Endothelial cell of umbilical vein (primary cell): ENCODE measurements around the gene RYR2. TPM values are rescaled to one million over a fixed set of nuclear protein-coding genes. Genes with fewer than 3 reads are reported as not detected.

ENCODE experiments used
- BruUV-seq: library from RNA; stranded (reverse); fragments of 400-500 nt; replicated peaks from 2 replicates; lab custom pipeline; 2021; lab: Mats Ljungman, UMichigan
- CTCF ChIA-PET: fragments of 300-600, 350-600 bp; sonication (Branson Sonifier 250); formaldehyde crosslinking; loops from one replicate; lab custom pipeline; 2021; ENCODE audit warnings: antibody characterized with exemption, inconsistent platforms; lab: Charles Lee
- POLR2A ChIA-PET: fragments of 300-600, 350-600 bp; sonication (Branson Sonifier 250); formaldehyde crosslinking; loops from one replicate; lab custom pipeline; 2021; ENCODE audit warnings: antibody characterized with exemption, inconsistent platforms; lab: Charles Lee
- DNase-seq: peaks from one replicate; pipeline ENCODE4 v3.0.0-alpha.2; 2011; ENCODE audit warnings: low read depth, low spot score
- FAIRE-seq: peaks from 2 replicates; lab custom pipeline; 2011; peaks lifted over from hg19 to GRCh38; lab: Jason Lieb, UNC
- H2AFZ ChIP-seq: 2 replicates; pipeline ENCODE4 v1.6.0; 2012; ENCODE audit warnings: low read depth, low read length, control low read depth, inconsistent platforms
- H3K27ac ChIP-seq: 2 replicates; pipeline ENCODE4 v1.5.1; 2011; ENCODE audit warnings: low read depth, mild to moderate bottlenecking, control low read depth, low read length, moderate library complexity; ENCODE audit not compliant: insufficient read depth
- H3K27me3 ChIP-seq, 2 experiments: 2 replicates each; pipeline versions ENCODE4 v1.6.0 to v1.6.1; 2011; ENCODE audit warnings: low read length in 2 of 2, mixed read lengths in 1 of 2; ENCODE audit not compliant: control insufficient read depth in 2 of 2, insufficient read depth in 2 of 2
- H3K36me3 ChIP-seq, 2 experiments: 2 replicates in 1 of 2; 3 replicates in 1 of 2; pipeline ENCODE4 v1.5.1; 2011; ENCODE audit warnings: low read length in 2 of 2, mild to moderate bottlenecking in 1 of 2, moderate library complexity in 1 of 2; ENCODE audit not compliant: control insufficient read depth in 2 of 2, insufficient read depth in 2 of 2; ENCODE audit errors: extremely low read depth in 1 of 2
- H3K4me1 ChIP-seq: 3 replicates; pipeline ENCODE4 v1.5.1; 2011; ENCODE audit warnings: mild to moderate bottlenecking, low read length; ENCODE audit not compliant: control insufficient read depth, insufficient read depth; ENCODE audit errors: extremely low read depth
- H3K4me2 ChIP-seq: 2 replicates; pipeline ENCODE4 v1.6.1; 2011; ENCODE audit warnings: low read length, control low read depth, mixed read lengths; ENCODE audit not compliant: insufficient read depth
- H3K4me3 ChIP-seq, 3 experiments: fragments of 200-600 bp in 1 of 3; sonication (generic), shearing (Covaris generic) in 1 of 3; replicated peaks in 1 of 3; 2 replicates each; pipeline ENCODE4 v1.5.1; 2011 to 2016; ENCODE audit warnings: control low read depth in 3 of 3, low read length in 3 of 3, mild to moderate bottlenecking in 2 of 3, inconsistent platforms in 1 of 3, low read depth in 1 of 3, moderate library complexity in 1 of 3; ENCODE audit not compliant: insufficient read depth in 1 of 3
- H3K79me2 ChIP-seq: 2 replicates; pipeline ENCODE4 v1.6.0; 2012; ENCODE audit warnings: low read length, inconsistent platforms; ENCODE audit not compliant: control insufficient read depth, insufficient read depth
- H3K9ac ChIP-seq: replicated peaks from 2 replicates; pipeline ENCODE3; 2011; ENCODE audit warnings: low read length, control low read depth; ENCODE audit not compliant: insufficient read depth; ENCODE audit errors: extremely low read depth
- H3K9me1 ChIP-seq: replicated peaks from 3 replicates; pipeline ENCODE4 v1.6.0; 2011; ENCODE audit warnings: mild to moderate bottlenecking, low read length; ENCODE audit not compliant: control insufficient read depth, insufficient read depth; ENCODE audit errors: extremely low read depth
- H3K9me3 ChIP-seq: replicated peaks from 2 replicates; pipeline ENCODE4 v1.5.1; 2012; ENCODE audit warnings: low read length, inconsistent platforms; ENCODE audit not compliant: control insufficient read depth, insufficient read depth
- H4K20me1 ChIP-seq: replicated peaks from 2 replicates; pipeline ENCODE3; 2011; ENCODE audit warnings: mild to moderate bottlenecking, low read length; ENCODE audit not compliant: control insufficient read depth, insufficient read depth; ENCODE audit errors: extremely low read depth
- CTCF ChIP-seq, 2 donors: IDR thresholded peaks; 1 replicate in 1 of 2; 2 replicates in 1 of 2; pipeline ENCODE4 v1.5.1; 2011; ENCODE audit warnings: low read length in 2 of 2, mild to moderate bottlenecking in 2 of 2, moderate library complexity in 2 of 2, control low read depth in 1 of 2, inconsistent platforms in 1 of 2, low read depth in 1 of 2; ENCODE audit not compliant: insufficient read depth in 1 of 2; ENCODE audit errors: extremely low read depth in 1 of 2
- EZH2 ChIP-seq: IDR thresholded peaks from 2 replicates; pipeline ENCODE4 v1.6.1; 2012; ENCODE audit warnings: borderline replicate concordance, low read depth, mild to moderate bottlenecking, moderate library complexity, low read length, inconsistent platforms; ENCODE audit not compliant: severe bottlenecking
- FOS ChIP-seq: IDR thresholded peaks from 2 replicates; pipeline ENCODE4 v1.6.1; 2011; ENCODE audit warnings: mild to moderate bottlenecking, low read length, moderate library complexity, borderline replicate concordance; ENCODE audit not compliant: insufficient read depth
- GATA2 ChIP-seq: IDR thresholded peaks from 2 replicates; pipeline ENCODE4 v1.7.0; 2011; ENCODE audit warnings: low read depth, mild to moderate bottlenecking, moderate library complexity, mixed read lengths, low read length; ENCODE audit not compliant: insufficient read length, insufficient read depth
- JUN ChIP-seq: IDR thresholded peaks from 2 replicates; pipeline ENCODE4 v1.6.1; 2011; ENCODE audit warnings: borderline replicate concordance, low read depth; ENCODE audit not compliant: insufficient read length, insufficient read depth
- MAX ChIP-seq: IDR thresholded peaks from 2 replicates; pipeline ENCODE4 v1.6.1; 2011; ENCODE audit not compliant: insufficient read depth, insufficient read length
- MYC ChIP-seq: IDR thresholded peaks from one replicate; pipeline ENCODE4 v1.6.1; 2011; ENCODE audit warnings: mild to moderate bottlenecking, low read depth, low read length
- POLR2A ChIP-seq: IDR thresholded peaks from 2 replicates; pipeline ENCODE4 v1.6.1; 2012; ENCODE audit warnings: low read depth, mild to moderate bottlenecking, control low read depth, low read length
- POLR2AphosphoS5 ChIP-seq: IDR thresholded peaks from 2 replicates; pipeline ENCODE4 v1.6.1; 2012; ENCODE audit warnings: low read depth, mild to moderate bottlenecking, control low read depth, low read length, moderate library complexity; ENCODE audit not compliant: insufficient read depth
- dilution Hi-C: fragments of 300-500 bp; cut with MboI; formaldehyde crosslinking; loops from one replicate; pipeline ENCODE4 v1.15.0; 2019; ENCODE audit warnings: low sequenced_read_pairs; ENCODE audit not compliant: extremely low pct_ligation_motif_present
- intact Hi-C: fragments of 100-400 bp; cut with micrococcal nuclease; formaldehyde crosslinking; loops from one replicate; pipeline ENCODE4 v1.10.0; 2022
- polyA plus RNA-seq, 4 experiments: library from polyadenylated mRNA; depleted of rRNA in 3 of 4; stranded (reverse) in 3 of 4; unstranded in 1 of 4; fragments of >200 nt; gene quantifications; 2 replicates each; pipeline versions ENCODE4 v1.2.1 to v1.2.3, GENCODE V29; 2011 to 2012; ENCODE audit warnings: missing spikeins in 1 of 4
- total RNA-seq: library from RNA; stranded (reverse); gene quantifications from 2 replicates; pipeline ENCODE4 v1.2.3, GENCODE V29; 2021

Gene RYR2
- total and polyA plus RNA-seq, 2 donors (not counting 3 experiments of a cell fraction or from before 2014, with no cell fraction given): not detected

- CTCF ChIA-PET: no interaction called here
- Histone ChIP-seq H3K36me3 (no peaks in the 10 kb centered on the region), H3K27me3 (no peaks in the 10 kb centered on the region), H3K4me3 (no peak overlapping the region), H3K27ac (no peak overlapping the region), H3K4me2 (no peak overlapping the region), H3K4me1 (no peaks in the 10 kb centered on the region), H3K79me2 (no peaks in the 10 kb centered on the region), H3K9me1 (no peaks in the 10 kb centered on the region), H2AFZ (no peak overlapping the region), H3K9me3 (no peaks in the 10 kb centered on the region), H3K9ac (no peak overlapping the region), H4K20me1 (no peaks in the 10 kb centered on the region)
- FAIRE-seq: no peak
- BruUV-seq: no TSS peak
- intact Hi-C loops: no loop called here
- POLR2A ChIA-PET: no interaction called here
- TF ChIP-seq CTCF (IDR thresholded peaks at IDR 0.05; ENCODE audit: extremely low read depth in 1 of 2, insufficient read depth in 1 of 2, low read depth in 1 of 2, low read length in 2 of 2): no peak
- TF ChIP-seq POLR2A: no peak
- no peak for TF ChIP-seq MAX
- TF ChIP-seq FOS: no peak
- no peak for TF ChIP-seq EZH2
- TF ChIP-seq JUN: no peak
- no peak for TF ChIP-seq POLR2AphosphoS5
- no peak for TF ChIP-seq GATA2
- no peak for TF ChIP-seq MYC
- dilution Hi-C loops: no loop called here
- DNase-seq: no peak
Observed at GRCh38 chr1:237241038-237241437, 199.1 kb downstream of the RYR2 start.
